Heart left ventricle (tissue), 13 donors: Measurements from ENCODE around the gene SLC16A8.

Experiments
- CTCF ChIP-seq, 12 donors: fragments of 200-600 bp; sonication (generic) in 4 of 12; IDR thresholded peaks; one replicate each; pipeline versions ENCODE4 v1.5.0 to v1.8.0; 2018 to 2022; ENCODE audit warnings: antibody characterized with exemption in 12 of 12, mild to moderate bottlenecking in 5 of 12
- POLR2A ChIP-seq, 2 donors: fragments of 450-650 bp; IDR thresholded peaks; one replicate each; pipeline ENCODE4 v1.6.1; 2017; ENCODE audit warnings: antibody characterized with exemption in 2 of 2, mild to moderate bottlenecking in 2 of 2, moderate library complexity in 2 of 2
- donor health status: ischemic (EF 13 %, LVEDD 7.1; RV severe dilation, severe dysfunction).
- donor health status: DM: no; HTN: yes; CAD: no.
- donor health status: DM: no; HTN: no; CAD: no.
- donor health status: ischemic (EF 25% LVEDD 6.9; RV normal size, moderate dysfunction).
- donor health status: ischemic (EF 25% LVEDD 5.7; RV mildly dilated, moderate dysfunction).
- donor health status: ischemic (EF 35%, LVEDD 5.7; RV mildly dilated, moderate dysfunction).
- donor health status: nonischemic (EF 11% LVEDD 7.7; RV severe dilation, severe dysfunction).
- donor health status: DM: yes; HTN: yes; CAD: no.
- donor health status: PGD.
- donor health status: ischemic (EF 29% LVEDD 5.4; RV normal size, mild dysfunction).
- donor health status: nonischemic (EF 23%, LVEDD 6.1; RV moderate dilation, normal function).

GRCh38 chr22:38129856-38130255 lies 45.9 kb upstream of the SLC16A8 start:
- TF ChIP-seq CTCF (IDR thresholded peaks at IDR 0.05), result no peak
- no peak for TF ChIP-seq POLR2A (IDR thresholded peaks at IDR 0.05)
